HFF-Myc (cell line): ENCODE data around the gene MSH6.

ENCODE experiments used
- DNase-seq: peaks from one replicate; pipeline ENCODE4 v3.0.0-alpha.2; 2011; ENCODE audit warnings: low read depth; ENCODE audit errors: extremely low read depth
- H3K4me3 ChIP-seq: replicated peaks from 2 replicates; pipeline ENCODE4 v1.5.1; 2011; ENCODE audit warnings: low read depth, mild to moderate bottlenecking, control low read depth, low read length
- CTCF ChIP-seq: IDR thresholded peaks from 2 replicates; pipeline ENCODE4 v1.5.1; 2012; ENCODE audit warnings: mild to moderate bottlenecking, low read depth, low read length, control low read depth; ENCODE audit errors: missing control alignments

Gene MSH6

GRCh38 chr2:47798631-47799030, 15.7 kb downstream of the MSH6 start:
- no peak overlapping the region for H3K4me3 ChIP-seq
- no peak for DNase-seq
- TF ChIP-seq CTCF = no peak

- no peak for TF ChIP-seq CTCF
- DNase-seq = no peak
- H3K4me3 ChIP-seq = no peak overlapping the region
These were observed 16.2 kb downstream of the MSH6 start for GRCh38 chr2:47799031-47799609.

- no peak overlapping the region for H3K4me3 ChIP-seq
- no peak for DNase-seq
- TF ChIP-seq CTCF = no peak
These were observed 18.2 kb downstream of the MSH6 start for GRCh38 chr2:47801118-47801517.

- no peak for TF ChIP-seq CTCF
- H3K4me3 ChIP-seq = no peak overlapping the region
- no peak for DNase-seq
These were observed 20.4 kb downstream of the MSH6 start for GRCh38 chr2:47803363-47803762.

GRCh38 chr2:47803770-47804169, 20.8 kb downstream of the MSH6 start:
- no peak for DNase-seq
- TF ChIP-seq CTCF = no peak

GRCh38 chr2:47805850-47806249, 22.9 kb downstream of the MSH6 start:
- TF ChIP-seq CTCF = no peak
- no peak overlapping the region for H3K4me3 ChIP-seq
- no peak for DNase-seq

More at GRCh38 chr2:47803770-47804169, 20.8 kb downstream of the MSH6 start:
- no peak overlapping the region for H3K4me3 ChIP-seq

GRCh38 chr2:47808614-47809013, 25.7 kb downstream of the MSH6 start:
- DNase-seq = no peak
- no peak for TF ChIP-seq CTCF
- H3K4me3 ChIP-seq = no peak overlapping the region
